CD14-positive monocyte (primary cell): ENCODE results near the gene SLC22A16. TPM values are rescaled to one million over a fixed set of nuclear protein-coding genes. Genes with fewer than 3 reads are reported as not detected.

Experiments used
- DNase-seq, 3 donors: peaks; one replicate each; pipeline ENCODE4 v3.0.0-alpha.2; 2011 to 2022
- H2AFZ ChIP-seq: 2 replicates; pipeline ENCODE4 v1.6.0; 2012; ENCODE audit warnings: mild to moderate bottlenecking, low read depth, low read length, inconsistent platforms; ENCODE audit not compliant: insufficient read depth, poor library complexity, severe bottlenecking
- H3K27ac ChIP-seq, 2 donors: 1 replicate in 1 of 2; 2 replicates in 1 of 2; pipeline ENCODE4 v1.5.1; 2012 to 2013; ENCODE audit warnings: low read length in 2 of 2, control low read depth in 1 of 2, inconsistent platforms in 1 of 2, low read depth in 1 of 2, mild to moderate bottlenecking in 1 of 2
- H3K27me3 ChIP-seq, 2 donors: one replicate each; pipeline versions ENCODE4 v1.6.0 to v1.6.1; 2011 to 2013; ENCODE audit warnings: low read length in 2 of 2; ENCODE audit not compliant: control insufficient read depth in 2 of 2, insufficient read depth in 2 of 2
- H3K36me3 ChIP-seq, 2 donors: replicated peaks in 1 of 2; 1 replicate in 1 of 2; 2 replicates in 1 of 2; pipeline versions ENCODE4 v1.5.1 to v1.6.1; 2012 to 2013; ENCODE audit warnings: low read length in 2 of 2, control low read depth in 1 of 2, inconsistent platforms in 1 of 2, mild to moderate bottlenecking in 1 of 2; ENCODE audit not compliant: insufficient read depth in 2 of 2, control insufficient read depth in 1 of 2
- H3K4me1 ChIP-seq, 2 donors: 1 replicate in 1 of 2; 2 replicates in 1 of 2; pipeline versions ENCODE4 v1.5.1 to v1.6.1; 2012 to 2013; ENCODE audit warnings: low read length in 2 of 2, control low read depth in 1 of 2, inconsistent platforms in 1 of 2, mild to moderate bottlenecking in 1 of 2, moderate library complexity in 1 of 2; ENCODE audit not compliant: insufficient read depth in 2 of 2, control insufficient read depth in 1 of 2
- H3K4me2 ChIP-seq: replicated peaks from 2 replicates; pipeline ENCODE3; 2012; ENCODE audit warnings: low read length, moderate library complexity, mild to moderate bottlenecking; ENCODE audit not compliant: poor library complexity, severe bottlenecking; ENCODE audit errors: extremely low read depth
- H3K4me3 ChIP-seq, 3 experiments: fragments of 200-600 bp in 1 of 3; sonication (generic) in 1 of 3; replicated peaks in 1 of 3; 1 replicate in 2 of 3; 2 replicates in 1 of 3; pipeline ENCODE4 v1.5.1; 2011 to 2013; ENCODE audit warnings: low read length in 3 of 3, mild to moderate bottlenecking in 3 of 3, control low read depth in 2 of 3, low read depth in 2 of 3, inconsistent platforms in 1 of 3, moderate library complexity in 1 of 3
- H3K79me2 ChIP-seq: 2 replicates; pipeline ENCODE4 v1.6.0; 2012; ENCODE audit warnings: mild to moderate bottlenecking, control low read depth, inconsistent platforms, low read length, moderate library complexity; ENCODE audit not compliant: insufficient read depth
- H3K9ac ChIP-seq: 2 replicates; pipeline ENCODE4 v1.6.0; 2017; ENCODE audit warnings: low read length, mild to moderate bottlenecking; ENCODE audit not compliant: insufficient read depth, poor library complexity, severe bottlenecking
- H3K9me3 ChIP-seq, 2 donors: replicated peaks in 1 of 2; 1 replicate in 1 of 2; 2 replicates in 1 of 2; pipeline versions ENCODE4 v1.5.1 to v1.6.1; 2012 to 2013; ENCODE audit warnings: low read length in 2 of 2, control low read depth in 1 of 2; ENCODE audit not compliant: control insufficient read depth in 1 of 2, insufficient read depth in 1 of 2
- H4K20me1 ChIP-seq: 2 replicates; pipeline ENCODE4 v1.6.0; 2012; ENCODE audit warnings: mild to moderate bottlenecking, low read length, control low read depth, moderate library complexity; ENCODE audit not compliant: insufficient read depth
- H3K27ac Mint-ChIP-seq, 7 donors: one replicate each; pipeline ENCODE4 v1.8.0; 2020; ENCODE audit warnings: mild to moderate bottlenecking in 7 of 7, mixed read lengths in 7 of 7, moderate library complexity in 6 of 7, inconsistent platforms in 2 of 7
- H3K27me3 Mint-ChIP-seq, 3 donors: one replicate each; pipeline ENCODE4 v1.8.0; 2021 to 2022; ENCODE audit warnings: low read depth in 3 of 3, mild to moderate bottlenecking in 3 of 3, mixed read lengths in 3 of 3, moderate library complexity in 3 of 3, inconsistent platforms in 1 of 3
- H3K36me3 Mint-ChIP-seq, 2 donors: one replicate each; pipeline ENCODE4 v1.8.0; 2020; ENCODE audit warnings: mixed read lengths in 2 of 2, inconsistent platforms in 1 of 2, mild to moderate bottlenecking in 1 of 2
- H3K4me1 Mint-ChIP-seq: one replicate; pipeline ENCODE4 v1.8.0; 2020; ENCODE audit warnings: mild to moderate bottlenecking, mixed read lengths
- H3K4me3 Mint-ChIP-seq, 2 donors: one replicate each; pipeline ENCODE4 v1.8.0; 2020; ENCODE audit warnings: mild to moderate bottlenecking in 2 of 2, mixed read lengths in 2 of 2, moderate library complexity in 1 of 2
- H3K9me3 Mint-ChIP-seq, 7 donors: one replicate each; pipeline ENCODE4 v1.8.0; 2020 to 2022; ENCODE audit warnings: mixed read lengths in 7 of 7, mild to moderate bottlenecking in 6 of 7, moderate library complexity in 6 of 7, inconsistent platforms in 2 of 7
- WGBS: methylation state at CpG from one replicate; pipeline ENCODE4 v1.1.5; 2013; ENCODE audit warnings: missing lambda C conversion rate; ENCODE audit not compliant: insufficient coverage; 5-methylcytosine and 5-hydroxymethylcytosine counted together
- intact Hi-C, 2 donors: fragments of 100-400 bp; cut with micrococcal nuclease; formaldehyde crosslinking; loops; one replicate each; pipeline versions ENCODE4 v1.15.0 to v1.15.1; 2023
- polyA plus RNA-seq, 3 donors: library from polyadenylated mRNA; depleted of rRNA in 1 of 3; unstranded in 2 of 3; stranded (reverse) in 1 of 3; fragments of 300-500 nt in 2 of 3; fragments of >200 nt in 1 of 3; fragmentation: Illumina TruSeq in 2 of 3; gene quantifications; 1 replicate in 2 of 3; 2 replicates in 1 of 3; pipeline ENCODE4 v1.2.3, GENCODE V29; 2012 to 2021
- TF ChIP-seq, protein P1 (sequence below): fragments of 200-600 bp; IDR thresholded peaks from one replicate; pipeline ENCODE4 v1.8.0; 2022; ENCODE audit warnings: antibody characterized with exemption, mild to moderate bottlenecking

Gene SLC22A16
- polyA plus RNA-seq, 3 donors: 1.8 to 15.6 (median 4.0) TPM

DNA sequence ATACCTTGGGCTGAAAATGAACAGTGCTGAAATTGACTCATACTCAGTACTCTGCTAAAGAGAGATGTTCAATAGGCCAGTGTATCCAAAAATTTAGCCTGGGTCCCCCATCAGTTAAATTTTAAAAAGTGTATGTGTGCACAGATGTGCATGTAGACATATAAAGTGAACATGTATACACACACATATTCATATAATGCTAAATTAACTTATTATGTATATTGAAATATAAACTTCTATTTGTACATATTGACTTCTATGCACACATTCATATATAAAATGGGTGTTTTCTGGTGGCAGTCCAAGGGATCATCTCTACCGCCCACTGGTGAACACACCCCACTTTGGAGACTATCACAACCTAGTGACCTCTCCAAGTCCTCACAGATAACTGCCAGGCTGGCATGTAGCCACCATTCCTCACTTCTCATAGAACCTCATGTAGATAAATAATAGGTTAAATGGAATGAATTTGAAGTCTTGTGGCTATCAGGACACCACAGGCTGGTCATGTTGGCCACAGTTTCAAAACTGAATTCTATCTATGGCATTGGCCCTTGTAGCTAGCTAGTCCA lies 8.8 kb downstream of the SLC22A16 start:
- WGBS: no CpG with 5 or more reads among the region's 1 CpG
- H3K27ac Mint-ChIP-seq: no peak overlapping the region

DNA sequence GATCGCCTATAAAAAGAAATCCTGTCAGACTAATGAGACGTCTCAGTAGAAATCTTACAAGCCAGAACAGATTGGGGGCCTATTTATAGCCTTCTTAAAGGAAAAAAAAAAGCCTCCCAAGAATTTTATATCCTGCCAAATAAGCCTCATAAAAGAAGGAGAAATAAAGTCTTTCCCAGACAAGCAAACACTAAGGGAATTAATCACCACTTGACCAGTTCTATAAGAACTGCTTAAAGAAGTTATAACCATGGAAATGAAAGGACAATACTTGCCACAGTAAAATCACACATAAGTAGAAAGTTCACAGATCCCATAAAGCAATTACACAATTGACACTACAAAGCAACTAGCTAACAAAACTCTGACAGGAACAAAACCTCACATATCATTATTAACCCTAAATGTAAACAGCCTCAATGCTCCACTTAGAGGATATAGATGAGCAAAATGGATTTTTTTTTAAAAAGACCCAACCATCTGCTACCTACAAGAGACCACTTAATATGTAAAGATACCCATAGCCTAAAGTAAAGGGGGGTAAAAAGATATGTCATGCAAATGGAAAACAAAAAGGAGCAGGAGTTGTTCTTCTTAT lies 13.4 kb downstream of the SLC22A16 start:
- no peaks in the 10 kb centered on the region for H4K20me1 ChIP-seq
- no peak overlapping the region for H2AFZ ChIP-seq
- peaks cover 27 to 41% (median 32%) of the 10 kb centered on the region in 7 donors for H3K9me3 Mint-ChIP-seq
- H3K36me3 ChIP-seq: no peaks in the 10 kb centered on the region
- H3K27me3 ChIP-seq: no peaks in the 10 kb centered on the region
- TF ChIP-seq, protein P1, sequence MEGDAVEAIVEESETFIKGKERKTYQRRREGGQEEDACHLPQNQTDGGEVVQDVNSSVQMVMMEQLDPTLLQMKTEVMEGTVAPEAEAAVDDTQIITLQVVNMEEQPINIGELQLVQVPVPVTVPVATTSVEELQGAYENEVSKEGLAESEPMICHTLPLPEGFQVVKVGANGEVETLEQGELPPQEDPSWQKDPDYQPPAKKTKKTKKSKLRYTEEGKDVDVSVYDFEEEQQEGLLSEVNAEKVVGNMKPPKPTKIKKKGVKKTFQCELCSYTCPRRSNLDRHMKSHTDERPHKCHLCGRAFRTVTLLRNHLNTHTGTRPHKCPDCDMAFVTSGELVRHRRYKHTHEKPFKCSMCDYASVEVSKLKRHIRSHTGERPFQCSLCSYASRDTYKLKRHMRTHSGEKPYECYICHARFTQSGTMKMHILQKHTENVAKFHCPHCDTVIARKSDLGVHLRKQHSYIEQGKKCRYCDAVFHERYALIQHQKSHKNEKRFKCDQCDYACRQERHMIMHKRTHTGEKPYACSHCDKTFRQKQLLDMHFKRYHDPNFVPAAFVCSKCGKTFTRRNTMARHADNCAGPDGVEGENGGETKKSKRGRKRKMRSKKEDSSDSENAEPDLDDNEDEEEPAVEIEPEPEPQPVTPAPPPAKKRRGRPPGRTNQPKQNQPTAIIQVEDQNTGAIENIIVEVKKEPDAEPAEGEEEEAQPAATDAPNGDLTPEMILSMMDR: no peak
- WGBS: no CpG with 5 or more reads among the region's 2 CpGs
- no peak overlapping the region for H3K4me2 ChIP-seq
- H3K9ac ChIP-seq: no peak overlapping the region
- H3K4me1 Mint-ChIP-seq: peaks cover 6% of the 10 kb centered on the region
- H3K27ac Mint-ChIP-seq: no peak overlapping the region
- no peaks in the 10 kb centered on the region for H3K4me1 ChIP-seq
- no peak overlapping the region for H3K27ac ChIP-seq
- H3K36me3 Mint-ChIP-seq: peaks cover 7 to 17% of the 10 kb centered on the region in 2 donors
- no peak overlapping the region for H3K4me3 Mint-ChIP-seq
- peaks cover 14 to 25% of the 10 kb centered on the region in 2 donors for H3K9me3 ChIP-seq
- no peaks in the 10 kb centered on the region for H3K27me3 Mint-ChIP-seq
- peaks cover 97% of the 10 kb centered on the region for H3K79me2 ChIP-seq
- no peak for DNase-seq
- H3K4me3 ChIP-seq: no peak overlapping the region
- intact Hi-C loops: no loop called here

More for the DNA sequence above, 8.8 kb downstream of the SLC22A16 start:
- no peak overlapping the region for H3K4me3 ChIP-seq
- H3K4me2 ChIP-seq: no peak overlapping the region
- DNase-seq: no peak
- Mint-ChIP-seq H3K4me3 (no peak overlapping the region), H3K9me3 (peaks cover 12 to 22% (median 18%) of the 10 kb centered on the region in 7 donors), H3K4me1 (peaks cover 19% of the 10 kb centered on the region), H3K36me3 (peaks cover 9 to 10% of the 10 kb centered on the region in 2 donors), H3K27me3 (peaks cover 0 to 1% (median 0%) of the 10 kb centered on the region in 3 donors)
- no peak overlapping the region for H3K27ac ChIP-seq
- peaks cover 0 to 14% of the 10 kb centered on the region in 2 donors for H3K9me3 ChIP-seq
- H3K79me2 ChIP-seq: peaks cover 100% of the 10 kb centered on the region
- no peaks in the 10 kb centered on the region for H3K36me3 ChIP-seq
- intact Hi-C loops: no loop called here
- no peaks in the 10 kb centered on the region for H3K27me3 ChIP-seq
- H2AFZ ChIP-seq: no peak overlapping the region
- H3K4me1 ChIP-seq: no peaks in the 10 kb centered on the region
- TF ChIP-seq, protein P1: no peak
- H4K20me1 ChIP-seq: no peaks in the 10 kb centered on the region
- H3K9ac ChIP-seq: no peak overlapping the region
